Smooth muscle cell (in vitro differentiated cells): ENCODE data around the gene ECD. TPM values are rescaled to one million over a fixed set of nuclear protein-coding genes. Genes with fewer than 3 reads are reported as not detected.
A peak's percentile ranks its signal among the peaks of the same experiment; 100 is the strongest.

Experiments
- DNase-seq: peaks from one replicate; lab custom pipeline; 2025; ENCODE audit not compliant: unreplicated experiment; lab: John Stamatoyannopoulos, UW
- H2AFZ ChIP-seq: fragments of 200-600 bp; sonication (generic); 2 replicates; pipeline ENCODE4 v1.6.0; 2016; ENCODE audit warnings: antibody characterized with exemption, low read depth, mild to moderate bottlenecking
- H3F3A ChIP-seq: fragments of 200-600 bp; sonication (generic); 2 replicates; pipeline ENCODE4 v1.6.0; 2017; ENCODE audit warnings: antibody characterized with exemption, low read depth
- H3K27ac ChIP-seq: fragments of 200-600 bp; sonication (generic); 2 replicates; pipeline ENCODE4 v1.5.1; 2016; ENCODE audit warnings: low read depth, mild to moderate bottlenecking
- H3K27me3 ChIP-seq: fragments of 200-600 bp; sonication (generic); 2 replicates; pipeline ENCODE4 v1.6.1; 2016; ENCODE audit warnings: low read depth, mild to moderate bottlenecking
- H3K36me3 ChIP-seq: fragments of 200-600 bp; sonication (generic); 2 replicates; pipeline ENCODE4 v1.5.1; 2016; ENCODE audit warnings: low read depth
- H3K4me1 ChIP-seq: fragments of 200-600 bp; sonication (generic); 2 replicates; pipeline ENCODE4 v1.5.1; 2016; ENCODE audit warnings: low read depth
- H3K4me2 ChIP-seq: fragments of 200-600 bp; sonication (generic); 2 replicates; pipeline ENCODE4 v1.6.0; 2016; ENCODE audit warnings: mild to moderate bottlenecking
- H3K4me3 ChIP-seq: fragments of 200-600 bp; sonication (generic); 2 replicates; pipeline ENCODE4 v1.5.1; 2016; ENCODE audit warnings: mild to moderate bottlenecking
- H3K79me2 ChIP-seq: fragments of 200-600 bp; sonication (generic); 2 replicates; pipeline ENCODE4 v1.6.0; 2016; ENCODE audit warnings: low read depth, mild to moderate bottlenecking
- H3K9ac ChIP-seq: fragments of 200-600 bp; sonication (generic); 2 replicates; pipeline ENCODE4 v1.6.0; 2016; ENCODE audit warnings: low read depth
- H3K9me3 ChIP-seq: fragments of 200-600 bp; sonication (generic); replicated peaks from 2 replicates; pipeline ENCODE4 v1.5.1; 2016; ENCODE audit warnings: low read depth
- H4K20me1 ChIP-seq: fragments of 200-600 bp; sonication (generic); 2 replicates; pipeline ENCODE4 v1.6.0; 2016; ENCODE audit warnings: low read depth
- WGBS: methylation state at CpG from one replicate; pipeline ENCODE4 v1.1.7; 2016; ENCODE audit warnings: low lambda C conversion rate; 5-methylcytosine and 5-hydroxymethylcytosine counted together
- polyA plus RNA-seq: library from polyadenylated mRNA; unstranded; fragments of >200 nt; fragmentation: Nextera tagmentation; extraction: Ambion mirVana; gene quantifications from 2 replicates; pipeline ENCODE4 v1.2.1, GENCODE V29; 2016
- total RNA-seq: library from RNA; depleted of rRNA; stranded (reverse); fragments of >200 nt; gene quantifications from 2 replicates; pipeline ENCODE4 v1.2.3, GENCODE V29; 2014
- TF ChIP-seq, protein P1 (sequence below): fragments of 200-600 bp; sonication (generic); IDR thresholded peaks from 2 replicates; pipeline ENCODE4 v1.5.1; 2017; ENCODE audit warnings: borderline replicate concordance, mild to moderate bottlenecking, antibody characterized with exemption; ENCODE audit not compliant: insufficient read depth, poor library complexity, severe bottlenecking

Gene ECD
- total and polyA plus RNA-seq, 2 experiments from 2014 or later: 28.1 to 34.0 TPM

DNA sequence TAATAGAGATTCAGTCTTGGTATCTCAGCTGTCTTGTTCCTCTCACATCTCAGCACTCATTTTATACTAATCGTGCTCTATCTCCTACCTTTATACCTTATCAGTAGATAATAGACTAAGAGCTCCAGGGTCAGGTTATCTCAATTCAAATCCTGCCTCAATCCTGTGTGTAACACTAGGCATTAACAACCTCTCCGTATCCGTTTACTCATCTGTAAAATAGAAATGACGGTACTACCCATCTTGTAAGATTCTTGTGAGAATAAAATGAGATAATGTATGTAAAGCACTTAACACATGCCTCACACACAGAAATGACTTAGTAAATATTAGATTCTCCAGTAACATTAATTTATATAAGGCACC, 70.5 kb downstream of the ECD start:
- TF ChIP-seq, protein P1, sequence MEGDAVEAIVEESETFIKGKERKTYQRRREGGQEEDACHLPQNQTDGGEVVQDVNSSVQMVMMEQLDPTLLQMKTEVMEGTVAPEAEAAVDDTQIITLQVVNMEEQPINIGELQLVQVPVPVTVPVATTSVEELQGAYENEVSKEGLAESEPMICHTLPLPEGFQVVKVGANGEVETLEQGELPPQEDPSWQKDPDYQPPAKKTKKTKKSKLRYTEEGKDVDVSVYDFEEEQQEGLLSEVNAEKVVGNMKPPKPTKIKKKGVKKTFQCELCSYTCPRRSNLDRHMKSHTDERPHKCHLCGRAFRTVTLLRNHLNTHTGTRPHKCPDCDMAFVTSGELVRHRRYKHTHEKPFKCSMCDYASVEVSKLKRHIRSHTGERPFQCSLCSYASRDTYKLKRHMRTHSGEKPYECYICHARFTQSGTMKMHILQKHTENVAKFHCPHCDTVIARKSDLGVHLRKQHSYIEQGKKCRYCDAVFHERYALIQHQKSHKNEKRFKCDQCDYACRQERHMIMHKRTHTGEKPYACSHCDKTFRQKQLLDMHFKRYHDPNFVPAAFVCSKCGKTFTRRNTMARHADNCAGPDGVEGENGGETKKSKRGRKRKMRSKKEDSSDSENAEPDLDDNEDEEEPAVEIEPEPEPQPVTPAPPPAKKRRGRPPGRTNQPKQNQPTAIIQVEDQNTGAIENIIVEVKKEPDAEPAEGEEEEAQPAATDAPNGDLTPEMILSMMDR: no peak
- no peak for DNase-seq

DNA sequence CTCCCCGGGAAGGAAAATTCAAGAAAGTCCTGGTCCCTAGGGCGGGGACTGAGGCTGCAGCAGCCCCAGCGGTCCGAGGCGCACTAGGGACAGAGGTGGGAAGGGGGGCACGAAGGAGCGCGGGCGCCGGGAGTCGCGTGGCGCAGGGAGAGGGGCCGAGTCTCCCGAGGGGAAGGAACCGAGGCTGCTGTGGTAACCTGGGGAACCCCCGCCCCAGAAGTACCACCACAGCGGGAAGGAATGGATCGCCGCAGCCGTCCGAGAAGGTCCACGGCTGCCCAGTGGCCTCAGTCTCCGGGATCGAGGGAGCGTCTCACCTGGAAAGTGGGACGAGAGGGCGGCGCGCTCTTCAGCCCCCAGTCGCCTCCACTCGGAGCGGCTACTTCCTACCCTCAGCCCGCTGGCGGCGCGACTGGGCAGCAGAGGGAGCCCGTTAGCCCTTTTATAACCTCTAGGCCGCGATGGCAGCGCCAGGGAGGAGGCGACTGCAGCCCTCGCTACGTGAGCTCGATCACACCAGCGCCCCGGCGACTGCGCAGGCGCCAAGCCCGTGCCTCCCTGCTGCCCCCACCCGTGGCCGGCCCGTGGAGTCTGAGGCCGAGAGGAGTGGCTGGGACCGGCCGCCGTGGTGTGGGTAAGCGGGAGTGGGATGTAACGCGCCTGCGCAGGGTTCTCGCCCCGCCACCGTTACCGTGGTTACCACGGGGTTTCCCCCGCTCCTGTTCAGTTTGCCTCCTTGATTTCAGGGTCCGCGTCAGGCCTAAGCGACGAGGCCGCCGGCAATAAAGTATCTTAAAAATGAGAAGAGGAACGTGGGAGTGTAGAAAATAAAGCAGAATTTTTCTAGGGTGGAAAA, 71.1 kb downstream of the ECD start, which contains the start of gene P4HA1:
Gene P4HA1 (minus strand): TSS at position 418 of the 856 bp plus-strand sequence. CDS start 21,983 bp downstream, outside the sequence.
- Histone ChIP-seq H2AFZ (peak within 1 kb of the TSS; percentile 80), H3K4me3 (peak within 1 kb of the TSS; percentile 77), H3K9me3 (no peaks in the 10 kb centered on the region), H3K79me2 (peaks cover 49% of the 10 kb centered on the region), H3K4me1 (peaks cover 18% of the 10 kb centered on the region), H3K4me2 (peak within 1 kb of the TSS; percentile 90), H3K27me3 (no peaks in the 10 kb centered on the region), H3F3A (peaks cover 10% of the 10 kb centered on the region), H3K27ac (peak within 1 kb of the TSS; percentile 97), H3K36me3 (no peaks in the 10 kb centered on the region), H4K20me1 (peaks cover 37% of the 10 kb centered on the region), H3K9ac (peak within 1 kb of the TSS; percentile 93)
- TF ChIP-seq, protein P1: peak; percentile 40
- DNase-seq: peak; percentile 98
- 2% methylated on average over 70 of the region's 75 CpGs for WGBS

More for the DNA sequence above, 70.5 kb downstream of the ECD start:
- Histone ChIP-seq H3K27me3 (no peaks in the 10 kb centered on the region), H3K4me2 (peak overlapping the region; percentile 83), H3K4me1 (peaks cover 18% of the 10 kb centered on the region), H3K9me3 (no peaks in the 10 kb centered on the region), H3K36me3 (no peaks in the 10 kb centered on the region), H2AFZ (peak overlapping the region; percentile 80), H3K9ac (peak overlapping the region; percentile 90), H3K4me3 (peak overlapping the region; percentile 77), H3K79me2 (peaks cover 43% of the 10 kb centered on the region), H3K27ac (peak overlapping the region; percentile 97), H3F3A (peaks cover 10% of the 10 kb centered on the region), H4K20me1 (peaks cover 31% of the 10 kb centered on the region)
- WGBS: 21% methylated on average over 4 of the region's 4 CpGs

DNA sequence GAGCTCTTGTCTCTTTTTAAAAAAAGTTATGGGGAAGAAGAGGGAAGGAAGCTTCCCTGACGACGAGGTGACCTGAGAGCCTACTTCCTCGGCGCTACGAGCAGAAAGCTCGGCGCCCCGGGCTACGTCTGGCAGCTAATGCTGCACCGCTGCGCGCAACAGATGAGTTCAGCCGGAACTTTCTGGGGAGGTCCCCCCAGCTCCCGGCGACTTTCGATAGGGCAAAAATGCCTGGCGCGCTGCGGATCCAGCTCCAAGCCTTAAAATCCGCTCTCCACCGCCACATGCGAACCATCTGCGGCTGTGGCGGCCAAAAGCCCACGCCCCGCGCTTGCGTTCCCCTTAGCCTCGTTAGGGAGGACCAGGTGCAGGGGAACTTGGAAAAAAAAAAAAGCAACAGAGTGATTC, 71.8 kb downstream of the ECD start:
- peak; percentile 44 for DNase-seq
- no peaks in the 10 kb centered on the region for H3K36me3 ChIP-seq
- peaks cover 43% of the 10 kb centered on the region for H4K20me1 ChIP-seq
- TF ChIP-seq, protein P1: no peak
- peak overlapping the region; percentile 97 for H3K27ac ChIP-seq
- peak overlapping the region; percentile 35 for H2AFZ ChIP-seq
- H3K4me3 ChIP-seq: peak overlapping the region; percentile 77
- H3K9ac ChIP-seq: peak overlapping the region; percentile 93
- no peaks in the 10 kb centered on the region for H3K9me3 ChIP-seq
- H3K4me2 ChIP-seq: peak overlapping the region; percentile 90
- under 1% methylated on average over 29 of the region's 29 CpGs for WGBS
- H3K4me1 ChIP-seq: peaks cover 18% of the 10 kb centered on the region
- H3F3A ChIP-seq: peaks cover 10% of the 10 kb centered on the region
- peaks cover 55% of the 10 kb centered on the region for H3K79me2 ChIP-seq
- H3K27me3 ChIP-seq: no peaks in the 10 kb centered on the region
